B cell (primary cell): ENCODE results near the gene AQR. TPM values are rescaled to one million over a fixed set of nuclear protein-coding genes. Genes with fewer than 3 reads are reported as not detected.

Experiments
- ATAC-seq: fragments of 200-7000 bp; cut with Tn5 transposase; one replicate; pipeline ENCODE4 v1.10.0; 2021; ENCODE audit warnings: low read depth, mild to moderate bottlenecking, moderate number of reproducible peaks, moderate library complexity
- CTCF ChIA-PET: fragments of 350-600 bp; sonication (Branson Sonifier 250); formaldehyde crosslinking; loops from one replicate; lab custom pipeline; 2021; ENCODE audit warnings: antibody characterized with exemption, inconsistent platforms; lab: Charles Lee
- POLR2A ChIA-PET: fragments of 350-600 bp; sonication (Branson Sonifier 250); formaldehyde crosslinking; loops from one replicate; lab custom pipeline; 2021; ENCODE audit warnings: antibody characterized with exemption; lab: Charles Lee
- DNase-seq: peaks from one replicate; pipeline ENCODE4 v3.0.0; 2013
- H2AFZ ChIP-seq: 2 replicates; pipeline ENCODE4 v1.6.1; 2012; ENCODE audit warnings: mild to moderate bottlenecking, low read depth, low read length; ENCODE audit not compliant: insufficient read depth, poor library complexity, severe bottlenecking
- H3K27ac ChIP-seq, 2 donors: 1 replicate in 1 of 2; 2 replicates in 1 of 2; pipeline ENCODE4 v1.5.1; 2012 to 2013; ENCODE audit warnings: low read length in 2 of 2, mild to moderate bottlenecking in 2 of 2, moderate library complexity in 1 of 2
- H3K27me3 ChIP-seq, 4 experiments: fragments of 200-600 bp in 1 of 4; sonication (generic) in 1 of 4; replicated peaks in 1 of 4; 1 replicate in 2 of 4; 2 replicates in 2 of 4; pipeline versions ENCODE4 v1.6.1 to v1.7.0; 2013 to 2016; ENCODE audit warnings: low read length in 3 of 4, mild to moderate bottlenecking in 2 of 4, mixed read lengths in 1 of 4, moderate library complexity in 1 of 4; ENCODE audit not compliant: insufficient read depth in 4 of 4, control insufficient read depth in 3 of 4; ENCODE audit errors: control extremely low read depth in 1 of 4
- H3K36me3 ChIP-seq, 2 experiments: replicated peaks in 1 of 2; 1 replicate in 1 of 2; 2 replicates in 1 of 2; pipeline versions ENCODE4 v1.6.1 to v1.7.1; 2013; ENCODE audit warnings: low read length in 1 of 2; ENCODE audit not compliant: insufficient read depth in 2 of 2, control insufficient read depth in 1 of 2; ENCODE audit errors: control extremely low read depth in 1 of 2, extremely low read depth in 1 of 2
- H3K4me1 ChIP-seq, 2 donors: fragments of 200-600 bp in 1 of 2; sonication (generic) in 1 of 2; 1 replicate in 1 of 2; 2 replicates in 1 of 2; pipeline versions ENCODE4 v1.5.1 to v1.6.1; 2013 to 2017; ENCODE audit warnings: low read length in 2 of 2; ENCODE audit not compliant: control insufficient read depth in 2 of 2, insufficient read depth in 2 of 2
- H3K4me2 ChIP-seq: replicated peaks from 2 replicates; pipeline ENCODE3; 2012; ENCODE audit warnings: mild to moderate bottlenecking, low read depth, low read length; ENCODE audit not compliant: poor library complexity, severe bottlenecking
- H3K4me3 ChIP-seq, 5 experiments: fragments of 200-600 bp in 1 of 5; sonication (generic) in 1 of 5; 1 replicate in 3 of 5; 2 replicates in 2 of 5; pipeline versions ENCODE4 v1.5.1 to v1.7.0; 2011 to 2016; ENCODE audit warnings: low read length in 4 of 5, mild to moderate bottlenecking in 4 of 5, low read depth in 2 of 5, control low read depth in 1 of 5, moderate library complexity in 1 of 5; ENCODE audit not compliant: insufficient read depth in 1 of 5; ENCODE audit errors: control extremely low read depth in 1 of 5, extremely low read depth in 1 of 5
- H3K79me2 ChIP-seq: fragments of 200-600 bp; sonication (generic); one replicate; pipeline ENCODE4 v1.6.0; 2016; ENCODE audit warnings: low read length; ENCODE audit not compliant: control insufficient read depth, insufficient read depth
- H3K9ac ChIP-seq: fragments of 200-600 bp; sonication (generic); 2 replicates; pipeline ENCODE4 v1.6.1; 2017; ENCODE audit warnings: mild to moderate bottlenecking, low read length, moderate library complexity
- H3K9me3 ChIP-seq, 3 donors: one replicate each; pipeline versions ENCODE4 v1.6.1 to v1.7.1; 2013; ENCODE audit warnings: low read length in 2 of 3; ENCODE audit not compliant: control insufficient read depth in 2 of 3, insufficient read depth in 1 of 3; ENCODE audit errors: control extremely low read depth in 1 of 3
- H4K20me1 ChIP-seq: 2 replicates; pipeline ENCODE4 v1.6.0; 2012; ENCODE audit warnings: mild to moderate bottlenecking, low read length; ENCODE audit not compliant: insufficient read depth, control insufficient read depth, poor library complexity, severe bottlenecking
- H3K27ac Mint-ChIP-seq: one replicate; pipeline ENCODE4 v1.8.0; 2021; ENCODE audit warnings: mixed read lengths
- H3K27me3 Mint-ChIP-seq: one replicate; pipeline ENCODE4 v1.8.0; 2021; ENCODE audit warnings: mixed read lengths
- H3K4me1 Mint-ChIP-seq: one replicate; pipeline ENCODE4 v1.8.0; 2021; ENCODE audit warnings: mixed read lengths
- H3K4me3 Mint-ChIP-seq: one replicate; pipeline ENCODE4 v1.8.0; 2021; ENCODE audit warnings: mixed read lengths
- H3K9me3 Mint-ChIP-seq: one replicate; pipeline ENCODE4 v1.8.0; 2022; ENCODE audit warnings: mixed read lengths; ENCODE audit not compliant: insufficient read depth
- EZH2 ChIP-seq: IDR thresholded peaks from 2 replicates; pipeline ENCODE4 v1.6.1; 2012; ENCODE audit warnings: borderline replicate concordance, low read depth, mild to moderate bottlenecking, moderate library complexity, low read length; ENCODE audit not compliant: insufficient read depth, poor library complexity, severe bottlenecking
- WGBS: methylation state at CpG from one replicate; pipeline ENCODE4 v1.1.5; 2013; ENCODE audit warnings: missing lambda C conversion rate; ENCODE audit not compliant: insufficient coverage; 5-methylcytosine and 5-hydroxymethylcytosine counted together
- intact Hi-C: fragments of 100-400 bp; cut with micrococcal nuclease; formaldehyde crosslinking; loops from one replicate; pipeline ENCODE4 v1.10.0; 2022
- polyA plus RNA-seq: library from polyadenylated mRNA; depleted of rRNA; stranded (reverse); fragments of >200 nt; gene quantifications from 2 replicates; pipeline ENCODE4 v1.2.3, GENCODE V29; 2012
- total RNA-seq, 2 donors: library from RNA; stranded (reverse); fragments of 120-200 nt in 1 of 2; gene quantifications; 1 replicate in 1 of 2; 2 replicates in 1 of 2; pipeline versions ENCODE4 v1.2.3 to v1.2.4, GENCODE V29; 2013 to 2022
- TF ChIP-seq, protein P1 (sequence below): fragments of 200-600 bp; IDR thresholded peaks from one replicate; pipeline ENCODE4 v1.8.0; 2022; ENCODE audit warnings: antibody characterized with exemption, mild to moderate bottlenecking

Gene AQR
- total and polyA plus RNA-seq, 2 donors (not counting 1 experiment from before 2014, with no cell fraction given) = 24.2 to 41.7 TPM

DNA sequence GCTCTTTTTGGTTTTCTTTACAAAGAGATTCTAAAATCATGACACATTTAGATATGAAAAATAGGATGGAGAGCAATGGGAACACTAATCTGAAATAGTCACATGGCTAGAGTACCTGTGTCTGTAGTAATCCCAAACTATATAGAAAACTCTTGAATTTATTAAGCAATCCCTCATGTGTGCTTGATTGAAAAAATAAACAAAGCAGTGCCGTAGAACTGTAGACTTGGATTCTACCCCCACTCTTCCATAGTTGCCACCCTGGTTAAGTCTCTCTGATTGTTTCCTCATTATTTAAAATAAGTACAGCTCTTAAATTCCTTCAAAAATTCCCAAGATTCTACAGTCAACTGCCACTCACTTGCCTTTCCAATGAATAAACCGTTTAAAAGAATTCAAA lies 115.3 kb downstream of the AQR start:
- no peaks in the 10 kb centered on the region for H3K9me3 Mint-ChIP-seq
- peaks cover 30% of the 10 kb centered on the region for H3K4me1 Mint-ChIP-seq
- Histone ChIP-seq H3K9ac (no peak overlapping the region), H3K4me2 (no peak overlapping the region), H3K4me3 (no peak overlapping the region), H3K4me1 (peaks cover 3 to 15% of the 10 kb centered on the region in 2 donors), H2AFZ (no peak overlapping the region), H3K79me2 (no peaks in the 10 kb centered on the region), H3K27ac (no peak overlapping the region), H4K20me1 (no peaks in the 10 kb centered on the region), H3K9me3 (peaks cover 0 to 5% (median 0%) of the 10 kb centered on the region in 3 donors), H3K27me3 (no peaks in the 10 kb centered on the region), H3K36me3 (peaks cover 2 to 39% of the 10 kb centered on the region in 2 experiments)
- no peaks in the 10 kb centered on the region for H3K27me3 Mint-ChIP-seq
- DNase-seq (no peak), ATAC-seq (no peak)
- H3K4me3 Mint-ChIP-seq = no peak overlapping the region
- TF ChIP-seq EZH2 = no peak
- TF ChIP-seq, protein P1, sequence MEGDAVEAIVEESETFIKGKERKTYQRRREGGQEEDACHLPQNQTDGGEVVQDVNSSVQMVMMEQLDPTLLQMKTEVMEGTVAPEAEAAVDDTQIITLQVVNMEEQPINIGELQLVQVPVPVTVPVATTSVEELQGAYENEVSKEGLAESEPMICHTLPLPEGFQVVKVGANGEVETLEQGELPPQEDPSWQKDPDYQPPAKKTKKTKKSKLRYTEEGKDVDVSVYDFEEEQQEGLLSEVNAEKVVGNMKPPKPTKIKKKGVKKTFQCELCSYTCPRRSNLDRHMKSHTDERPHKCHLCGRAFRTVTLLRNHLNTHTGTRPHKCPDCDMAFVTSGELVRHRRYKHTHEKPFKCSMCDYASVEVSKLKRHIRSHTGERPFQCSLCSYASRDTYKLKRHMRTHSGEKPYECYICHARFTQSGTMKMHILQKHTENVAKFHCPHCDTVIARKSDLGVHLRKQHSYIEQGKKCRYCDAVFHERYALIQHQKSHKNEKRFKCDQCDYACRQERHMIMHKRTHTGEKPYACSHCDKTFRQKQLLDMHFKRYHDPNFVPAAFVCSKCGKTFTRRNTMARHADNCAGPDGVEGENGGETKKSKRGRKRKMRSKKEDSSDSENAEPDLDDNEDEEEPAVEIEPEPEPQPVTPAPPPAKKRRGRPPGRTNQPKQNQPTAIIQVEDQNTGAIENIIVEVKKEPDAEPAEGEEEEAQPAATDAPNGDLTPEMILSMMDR = no peak
- H3K27ac Mint-ChIP-seq = no peak overlapping the region
- intact Hi-C loops = loop anchor here (10.0 kb wide), 1 partner anchor 59 kb away; the partner anchor contains the start of gene ACTC1
- POLR2A ChIA-PET = no interaction called here
- WGBS = 100% methylated on average over 2 of the region's 2 CpGs
- CTCF ChIA-PET = no interaction called here

DNA sequence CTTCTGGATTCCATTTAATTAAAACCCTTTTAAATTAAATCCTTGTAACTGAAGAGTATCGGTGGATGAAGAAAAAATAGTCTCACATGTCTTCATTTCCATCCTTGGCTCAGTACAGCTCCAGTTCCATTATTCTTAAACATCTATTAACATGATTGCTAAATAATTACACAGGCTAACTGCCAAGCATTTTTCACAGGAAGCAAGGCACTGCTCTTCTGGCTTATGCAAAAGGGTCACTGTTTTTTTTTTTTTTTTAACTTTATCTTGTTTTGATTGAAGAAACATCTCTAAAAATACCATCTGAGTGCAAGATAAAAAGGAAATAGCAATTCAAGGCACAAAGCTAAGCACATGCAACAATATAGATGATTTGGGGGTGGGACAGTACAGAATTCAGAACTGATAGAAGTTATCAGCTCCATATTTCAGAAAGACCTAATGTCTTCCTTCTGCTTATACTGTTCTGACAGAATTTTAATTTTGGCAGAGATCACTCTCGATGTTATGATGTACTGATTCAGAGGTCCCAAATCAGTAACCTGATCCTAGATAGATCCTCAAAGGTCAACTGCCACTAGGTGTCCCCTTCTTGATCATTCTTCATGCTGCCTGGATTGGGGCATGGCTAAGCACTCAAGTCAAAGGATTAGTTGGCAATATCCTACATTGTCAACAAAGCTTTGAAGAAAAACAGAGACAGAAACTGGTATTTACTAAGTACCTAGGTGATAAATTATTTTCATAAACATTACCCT lies 116.4 kb downstream of the AQR start:
- Histone ChIP-seq H3K4me2 (no peak overlapping the region), H3K79me2 (no peaks in the 10 kb centered on the region), H3K36me3 (peaks cover 2 to 29% of the 10 kb centered on the region in 2 experiments), H2AFZ (no peak overlapping the region), H3K27ac (no peak overlapping the region), H3K4me3 (no peak overlapping the region), H3K4me1 (peaks cover 3 to 15% of the 10 kb centered on the region in 2 donors), H4K20me1 (no peaks in the 10 kb centered on the region), H3K9me3 (peaks cover 0 to 5% (median 0%) of the 10 kb centered on the region in 3 donors), H3K27me3 (no peaks in the 10 kb centered on the region), H3K9ac (no peak overlapping the region)
- TF ChIP-seq, protein P1 = no peak
- no peak for TF ChIP-seq EZH2
- peaks cover 30% of the 10 kb centered on the region for H3K4me1 Mint-ChIP-seq
- H3K27me3 Mint-ChIP-seq = no peaks in the 10 kb centered on the region
- ChIA-PET CTCF (interaction anchor here (0.6 to 0.7 kb wide), 3 partner anchors 10 to 660 kb away, joined by 3 to 4 read pairs (median 3); no protein-coding TSS in a partner anchor), POLR2A (interaction anchor here (0.6 kb wide), 1 partner anchor 134 kb away, joined by 5 read pairs; no protein-coding TSS in a partner anchor)
- WGBS = no CpG with 5 or more reads among the region's 2 CpGs
- ATAC-seq (no peak), DNase-seq (no peak)
- H3K27ac Mint-ChIP-seq = no peak overlapping the region
- H3K9me3 Mint-ChIP-seq = no peaks in the 10 kb centered on the region
- no peak overlapping the region for H3K4me3 Mint-ChIP-seq
- intact Hi-C loops = loop anchor here (10.0 kb wide), 1 partner anchor 58 kb away; the partner anchor contains the start of gene ACTC1
